IMR-90 (cell line): ENCODE measurements around the gene GPC5. TPM values are rescaled to one million over a fixed set of nuclear protein-coding genes. Genes with fewer than 3 reads are reported as not detected.

Source experiments
- ATAC-seq: fragments of 200-7000 bp; cut with Tn5 transposase; 2 replicates; pipeline ENCODE4 v1.9.1; 2020; ENCODE audit warnings: low read depth, mild to moderate bottlenecking, moderate library complexity
- BruUV-seq: library from RNA; stranded (reverse); fragments of 400-500 nt; replicated peaks from 2 replicates; lab custom pipeline; 2021; lab: Mats Ljungman, UMichigan
- CTCF ChIA-PET: fragments of 300-600 bp; formaldehyde crosslinking; extraction: SDS; loops from one replicate; lab custom pipeline; 2021; ENCODE audit warnings: antibody characterized with exemption; lab: Yijun Ruan, JAX
- POLR2A ChIA-PET: fragments of 300-600 bp; sonication (Branson Sonifier 250); formaldehyde crosslinking; loops from one replicate; lab custom pipeline; 2022; ENCODE audit warnings: antibody characterized with exemption; ENCODE audit not compliant: unreplicated experiment; lab: Charles Lee
- DNase-seq: peaks from one replicate; pipeline ENCODE4 v3.0.0; 2013
- H2AFZ ChIP-seq: replicated peaks from 2 replicates; pipeline ENCODE3; 2013; ENCODE audit warnings: low read length, mild to moderate bottlenecking; ENCODE audit not compliant: poor library complexity
- H2AK5ac ChIP-seq: 2 replicates; pipeline ENCODE4 v1.6.1; 2013; ENCODE audit warnings: low read depth, low read length, inconsistent platforms
- H2AK9ac ChIP-seq: replicated peaks from 2 replicates; pipeline ENCODE3; 2013; ENCODE audit warnings: mild to moderate bottlenecking, low read depth, low read length, moderate library complexity; ENCODE audit not compliant: poor library complexity
- H2BK120ac ChIP-seq: 2 replicates; pipeline ENCODE4 v1.6.1; 2013; ENCODE audit warnings: low read depth, low read length, inconsistent platforms
- H2BK15ac ChIP-seq: 3 replicates; pipeline ENCODE4 v1.6.1; 2013; ENCODE audit warnings: low read depth, low read length, inconsistent platforms
- H2BK20ac ChIP-seq: 2 replicates; pipeline ENCODE4 v1.6.1; 2013; ENCODE audit warnings: low read depth, mild to moderate bottlenecking, inconsistent platforms, low read length, moderate library complexity
- H2BK5ac ChIP-seq: 2 replicates; pipeline ENCODE4 v1.6.1; 2013; ENCODE audit warnings: mild to moderate bottlenecking, low read depth, low read length, inconsistent platforms; ENCODE audit not compliant: poor library complexity, severe bottlenecking
- H3K14ac ChIP-seq: replicated peaks from 2 replicates; pipeline ENCODE4 v1.6.1; 2013; ENCODE audit warnings: low read depth, low read length, inconsistent platforms
- H3K18ac ChIP-seq: 2 replicates; pipeline ENCODE4 v1.6.1; 2013; ENCODE audit warnings: low read depth, low read length, control low read depth
- H3K23ac ChIP-seq: 2 replicates; pipeline ENCODE4 v1.6.1; 2013; ENCODE audit warnings: low read depth, low read length, inconsistent platforms
- H3K27ac ChIP-seq: 2 replicates; pipeline ENCODE4 v1.5.1; 2013; ENCODE audit warnings: mild to moderate bottlenecking, control low read depth, low read length; ENCODE audit not compliant: insufficient read depth
- H3K27me3 ChIP-seq: 2 replicates; pipeline ENCODE4 v1.6.1; 2013; ENCODE audit warnings: low read length; ENCODE audit not compliant: control insufficient read depth, insufficient read depth
- H3K36me3 ChIP-seq: 2 replicates; pipeline ENCODE4 v1.6.1; 2013; ENCODE audit warnings: low read length, mixed read lengths; ENCODE audit not compliant: control insufficient read depth, insufficient read depth
- H3K4ac ChIP-seq: 2 replicates; pipeline ENCODE4 v1.6.1; 2013; ENCODE audit warnings: low read depth, low read length, inconsistent platforms
- H3K4me1 ChIP-seq: 2 replicates; pipeline ENCODE4 v1.6.1; 2013; ENCODE audit warnings: low read length, mixed read lengths; ENCODE audit not compliant: control insufficient read depth, insufficient read depth
- H3K4me2 ChIP-seq: 2 replicates; pipeline ENCODE4 v1.6.1; 2013; ENCODE audit warnings: low read depth, mild to moderate bottlenecking, control low read depth, low read length, moderate library complexity
- H3K4me3 ChIP-seq: 2 replicates; pipeline ENCODE4 v1.5.1; 2013; ENCODE audit warnings: low read depth, mild to moderate bottlenecking, control low read depth, low read length, moderate library complexity; ENCODE audit not compliant: insufficient read depth
- H3K56ac ChIP-seq: 2 replicates; pipeline ENCODE4 v1.6.1; 2013; ENCODE audit warnings: low read length, inconsistent platforms; ENCODE audit not compliant: insufficient read depth; ENCODE audit errors: extremely low read depth
- H3K79me1 ChIP-seq, 2 experiments: 2 replicates each; pipeline ENCODE4 v1.6.1; 2013; ENCODE audit warnings: low read length in 2 of 2, inconsistent platforms in 1 of 2, low read depth in 1 of 2
- H3K9ac ChIP-seq: 2 replicates; pipeline ENCODE4 v1.6.1; 2013; ENCODE audit warnings: low read depth, low read length, control low read depth
- H3K9me1 ChIP-seq: 2 replicates; pipeline ENCODE4 v1.6.1; 2013; ENCODE audit warnings: low read length, inconsistent platforms; ENCODE audit not compliant: insufficient read depth
- H3K9me3 ChIP-seq: 2 replicates; pipeline ENCODE4 v1.6.1; 2013; ENCODE audit warnings: low read length; ENCODE audit not compliant: control insufficient read depth, insufficient read depth
- H4K20me1 ChIP-seq: 2 replicates; pipeline ENCODE4 v1.6.1; 2013; ENCODE audit warnings: low read length, inconsistent platforms; ENCODE audit not compliant: insufficient read depth
- H4K5ac ChIP-seq: 2 replicates; pipeline ENCODE4 v1.6.1; 2013; ENCODE audit warnings: mild to moderate bottlenecking, low read depth, low read length, control low read depth
- H4K8ac ChIP-seq, 2 experiments: 2 replicates each; pipeline ENCODE4 v1.6.1; 2013; ENCODE audit warnings: low read depth in 2 of 2, low read length in 2 of 2, control low read depth in 1 of 2, inconsistent platforms in 1 of 2
- H4K91ac ChIP-seq: 2 replicates; pipeline ENCODE4 v1.6.1; 2013; ENCODE audit warnings: low read depth, low read length, inconsistent platforms; ENCODE audit not compliant: insufficient read depth
- BHLHE40 ChIP-seq: fragments of 150-350 bp; IDR thresholded peaks from 2 replicates; pipeline ENCODE4 v1.6.1; 2016; ENCODE audit warnings: mild to moderate bottlenecking, low read depth, low read length
- CEBPB ChIP-seq: IDR thresholded peaks from 2 replicates; pipeline ENCODE4 v1.6.1; 2012; ENCODE audit warnings: low read depth, low read length, improper control_type of control experiment
- CHD1 ChIP-seq: IDR thresholded peaks from 2 replicates; pipeline ENCODE4 v1.6.1; 2012; ENCODE audit warnings: low read depth, low read length, improper control_type of control experiment
- FOS ChIP-seq: fragments of 150-350 bp; IDR thresholded peaks from 2 replicates; pipeline ENCODE4 v1.6.1; 2016; ENCODE audit warnings: low read depth, low read length
- MAFK ChIP-seq: IDR thresholded peaks from 2 replicates; pipeline ENCODE4 v1.6.1; 2012; ENCODE audit warnings: low read depth, low read length, improper control_type of control experiment
- MAZ ChIP-seq: IDR thresholded peaks from 2 replicates; pipeline ENCODE4 v1.6.1; 2012; ENCODE audit warnings: low read depth, mild to moderate bottlenecking, low read length, improper control_type of control experiment, moderate library complexity, borderline replicate concordance
- MXI1 ChIP-seq: IDR thresholded peaks from 2 replicates; pipeline ENCODE4 v1.6.1; 2012; ENCODE audit warnings: low read depth, mild to moderate bottlenecking, low read length, moderate library complexity, borderline replicate concordance
- NFE2L2 ChIP-seq: fragments of 150-350 bp; IDR thresholded peaks from 2 replicates; pipeline ENCODE4 v1.6.1; 2016; ENCODE audit warnings: low read depth, mild to moderate bottlenecking, low read length
- POLR2A ChIP-seq: IDR thresholded peaks from 2 replicates; pipeline ENCODE4 v1.6.1; 2012; ENCODE audit warnings: mild to moderate bottlenecking, low read depth, low read length
- RAD21 ChIP-seq: IDR thresholded peaks from 2 replicates; pipeline ENCODE4 v1.6.1; 2012; ENCODE audit warnings: low read length, improper control_type of control experiment
- RCOR1 ChIP-seq: IDR thresholded peaks from 2 replicates; pipeline ENCODE4 v1.6.1; 2012; ENCODE audit warnings: mild to moderate bottlenecking, low read length, improper control_type of control experiment; ENCODE audit not compliant: insufficient replicate concordance
- RFX5 ChIP-seq: IDR thresholded peaks from 2 replicates; pipeline ENCODE4 v1.8.0; 2012; ENCODE audit warnings: low read depth, mild to moderate bottlenecking, low read length, moderate library complexity
- SMC3 ChIP-seq: fragments of 150-350 bp; IDR thresholded peaks from 2 replicates; pipeline ENCODE4 v1.6.1; 2016; ENCODE audit warnings: low read depth, mild to moderate bottlenecking, antibody characterized with exemption, low read length, moderate library complexity
- WGBS, 2 experiments: methylation state at CpG; one replicate each; pipeline versions ENCODE4 v1.1.5 to v1.1.7; 2013; ENCODE audit warnings: missing lambda C conversion rate in 2 of 2; ENCODE audit not compliant: insufficient read length in 1 of 2; ENCODE audit errors: extremely low coverage in 2 of 2; 5-methylcytosine and 5-hydroxymethylcytosine counted together
- dilution Hi-C: fragments of 300-500 bp; cut with HindIII; formaldehyde crosslinking; loops from one replicate; pipeline ENCODE4 v1.14.3; 2018; ENCODE audit warnings: low sequenced_read_pairs; ENCODE audit not compliant: unreplicated experiment
- in situ Hi-C: fragments of 300-500 bp; cut with MboI; formaldehyde crosslinking; loops from 3 replicates; pipeline ENCODE4 v1.14.3; 2019; ENCODE audit warnings: low sequenced_read_pairs, inconsistent platforms, mixed read lengths
- intact Hi-C: fragments of 100-400 bp; cut with micrococcal nuclease; formaldehyde crosslinking; loops from 2 replicates; pipeline ENCODE4 v1.10.0; 2022
- polyA plus RNA-seq, 3 experiments: library from polyadenylated mRNA; depleted of rRNA; stranded (reverse); fragments of >200 nt; gene quantifications; 2 replicates each; pipeline ENCODE4 v1.2.3, GENCODE V29; 2012; ENCODE audit warnings: low replicate concordance in 1 of 3
- total RNA-seq: library from RNA; depleted of rRNA; stranded (reverse); fragments of >200 nt; gene quantifications from 2 replicates; pipeline ENCODE4 v1.2.3, GENCODE V29; 2012
- TF ChIP-seq, protein P1 (sequence below): fragments of 150-350 bp; IDR thresholded peaks from 2 replicates; pipeline ENCODE4 v1.6.1; 2017; ENCODE audit warnings: mild to moderate bottlenecking, antibody characterized with exemption, low read length, low read depth
- TF ChIP-seq, protein P2 (sequence below): fragments of 150-350 bp; IDR thresholded peaks from 2 replicates; pipeline ENCODE4 v1.6.1; 2016; ENCODE audit warnings: low read depth, mild to moderate bottlenecking, low read length, moderate library complexity, borderline replicate concordance
- TF ChIP-seq, protein P3 (sequence below): conservative IDR thresholded peaks from 2 replicates; pipeline ENCODE4 v1.5.1; 2012; ENCODE audit warnings: mild to moderate bottlenecking, low read depth, low read length, improper control_type of control experiment

GPC5 gene
- total and polyA plus RNA-seq, 2 of the 4 experiments (the other 2 are of a cell fraction): 0.94 to 1.8 TPM

DNA sequence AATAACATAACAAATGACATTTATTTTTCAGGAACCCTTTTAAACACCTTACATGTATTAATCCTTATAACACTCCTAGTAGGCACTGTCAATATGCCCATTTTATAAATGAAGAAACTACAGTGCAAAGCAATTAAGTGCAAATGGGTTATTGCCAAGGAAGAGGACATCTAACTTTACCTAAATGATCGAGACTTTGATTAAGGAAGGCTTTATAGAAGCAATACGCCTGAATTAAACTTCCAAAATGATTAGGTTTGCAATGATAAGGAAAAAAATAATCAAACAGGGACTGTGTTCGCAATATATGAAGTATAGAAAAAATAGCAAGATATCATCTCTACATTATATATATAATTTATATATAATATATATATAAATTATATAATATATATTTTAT is 1214.5 kb downstream of the GPC5 start:
- H4K20me1 ChIP-seq: no peaks in the 10 kb centered on the region
- H3K18ac ChIP-seq: no peak overlapping the region
- intact Hi-C loops: no loop called here
- H2BK120ac ChIP-seq: no peak overlapping the region
- POLR2A ChIA-PET: no interaction called here
- H3K4me2 ChIP-seq: no peak overlapping the region
- no peak for TF ChIP-seq MAZ
- TF ChIP-seq, protein P1, sequence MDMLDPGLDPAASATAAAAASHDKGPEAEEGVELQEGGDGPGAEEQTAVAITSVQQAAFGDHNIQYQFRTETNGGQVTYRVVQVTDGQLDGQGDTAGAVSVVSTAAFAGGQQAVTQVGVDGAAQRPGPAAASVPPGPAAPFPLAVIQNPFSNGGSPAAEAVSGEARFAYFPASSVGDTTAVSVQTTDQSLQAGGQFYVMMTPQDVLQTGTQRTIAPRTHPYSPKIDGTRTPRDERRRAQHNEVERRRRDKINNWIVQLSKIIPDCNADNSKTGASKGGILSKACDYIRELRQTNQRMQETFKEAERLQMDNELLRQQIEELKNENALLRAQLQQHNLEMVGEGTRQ: no peak
- TF ChIP-seq, protein P2, sequence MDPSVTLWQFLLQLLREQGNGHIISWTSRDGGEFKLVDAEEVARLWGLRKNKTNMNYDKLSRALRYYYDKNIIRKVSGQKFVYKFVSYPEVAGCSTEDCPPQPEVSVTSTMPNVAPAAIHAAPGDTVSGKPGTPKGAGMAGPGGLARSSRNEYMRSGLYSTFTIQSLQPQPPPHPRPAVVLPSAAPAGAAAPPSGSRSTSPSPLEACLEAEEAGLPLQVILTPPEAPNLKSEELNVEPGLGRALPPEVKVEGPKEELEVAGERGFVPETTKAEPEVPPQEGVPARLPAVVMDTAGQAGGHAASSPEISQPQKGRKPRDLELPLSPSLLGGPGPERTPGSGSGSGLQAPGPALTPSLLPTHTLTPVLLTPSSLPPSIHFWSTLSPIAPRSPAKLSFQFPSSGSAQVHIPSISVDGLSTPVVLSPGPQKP: no peak
- no peak for TF ChIP-seq FOS
- TF ChIP-seq POLR2A: no peak
- TF ChIP-seq SMC3: no peak
- TF ChIP-seq CEBPB: no peak
- no peak for TF ChIP-seq RCOR1
- no peak for TF ChIP-seq RFX5
- no peak for TF ChIP-seq NFE2L2
- TF ChIP-seq BHLHE40: no peak
- TF ChIP-seq MXI1: no peak
- no peak for TF ChIP-seq MAFK
- no peak for TF ChIP-seq RAD21
- TF ChIP-seq, protein P3, sequence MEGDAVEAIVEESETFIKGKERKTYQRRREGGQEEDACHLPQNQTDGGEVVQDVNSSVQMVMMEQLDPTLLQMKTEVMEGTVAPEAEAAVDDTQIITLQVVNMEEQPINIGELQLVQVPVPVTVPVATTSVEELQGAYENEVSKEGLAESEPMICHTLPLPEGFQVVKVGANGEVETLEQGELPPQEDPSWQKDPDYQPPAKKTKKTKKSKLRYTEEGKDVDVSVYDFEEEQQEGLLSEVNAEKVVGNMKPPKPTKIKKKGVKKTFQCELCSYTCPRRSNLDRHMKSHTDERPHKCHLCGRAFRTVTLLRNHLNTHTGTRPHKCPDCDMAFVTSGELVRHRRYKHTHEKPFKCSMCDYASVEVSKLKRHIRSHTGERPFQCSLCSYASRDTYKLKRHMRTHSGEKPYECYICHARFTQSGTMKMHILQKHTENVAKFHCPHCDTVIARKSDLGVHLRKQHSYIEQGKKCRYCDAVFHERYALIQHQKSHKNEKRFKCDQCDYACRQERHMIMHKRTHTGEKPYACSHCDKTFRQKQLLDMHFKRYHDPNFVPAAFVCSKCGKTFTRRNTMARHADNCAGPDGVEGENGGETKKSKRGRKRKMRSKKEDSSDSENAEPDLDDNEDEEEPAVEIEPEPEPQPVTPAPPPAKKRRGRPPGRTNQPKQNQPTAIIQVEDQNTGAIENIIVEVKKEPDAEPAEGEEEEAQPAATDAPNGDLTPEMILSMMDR: no peak
- no peak for TF ChIP-seq CHD1
- no peak overlapping the region for H3K4me3 ChIP-seq
- no peak overlapping the region for H3K9ac ChIP-seq
- H4K5ac ChIP-seq: no peak overlapping the region
- dilution Hi-C loops: no loop called here
- no peak overlapping the region for H2BK20ac ChIP-seq
- CTCF ChIA-PET: no interaction called here
- H3K27ac ChIP-seq: no peak overlapping the region
- H3K79me1 ChIP-seq: no peaks in the 10 kb centered on the region
- no peaks in the 10 kb centered on the region for H3K36me3 ChIP-seq
- H2BK15ac ChIP-seq: no peak overlapping the region
- no peak overlapping the region for H3K4ac ChIP-seq
- H3K9me1 ChIP-seq: no peaks in the 10 kb centered on the region
- H2AK5ac ChIP-seq: no peak overlapping the region
- H4K91ac ChIP-seq: no peak overlapping the region
- H3K23ac ChIP-seq: no peak overlapping the region
- no peak overlapping the region for H4K8ac ChIP-seq
- in situ Hi-C loops: no loop called here
- no peaks in the 10 kb centered on the region for H3K4me1 ChIP-seq
- no TSS peak for BruUV-seq
- no peaks in the 10 kb centered on the region for H3K27me3 ChIP-seq
- no peak overlapping the region for H2BK5ac ChIP-seq
- no peak overlapping the region for H3K56ac ChIP-seq
- ATAC-seq (no peak), DNase-seq (no peak)
- H3K14ac ChIP-seq: no peak overlapping the region
- no peak overlapping the region for H2AK9ac ChIP-seq
- no peaks in the 10 kb centered on the region for H3K9me3 ChIP-seq
- no CpG with 5 or more reads among the region's 3 CpGs for WGBS, 2 experiments
- no peak overlapping the region for H2AFZ ChIP-seq
